GM12878 (cell line): ENCODE results near the gene INTS14. TPM values are rescaled to one million over a fixed set of nuclear protein-coding genes. Genes with fewer than 3 reads are reported as not detected.

Experiments
- ATAC-seq: fragments of 200-7000 bp; cut with Tn5 transposase; 3 replicates; pipeline ENCODE4 v1.9.1; 2020; ENCODE audit warnings: mild to moderate bottlenecking, moderate library complexity
- BruUV-seq: library from RNA; stranded (reverse); fragments of 400-500 nt; replicated peaks from 2 replicates; lab custom pipeline; 2021; lab: Mats Ljungman, UMichigan
- CTCF ChIA-PET: fragments of 300-600 bp; sonication (Branson Sonifier 250); formaldehyde crosslinking; extraction: SDS; loops from one replicate; lab custom pipeline; 2021; ENCODE audit warnings: inconsistent platforms; lab: Yijun Ruan, JAX
- POLR2A ChIA-PET: fragments of 350-600 bp; formaldehyde crosslinking; extraction: SDS; loops from one replicate; lab custom pipeline; 2021; ENCODE audit warnings: inconsistent platforms; lab: Charles Lee
- RAD21 ChIA-PET: fragments of 300-600 bp; sonication (Branson Sonifier 250); formaldehyde crosslinking; loops from one replicate; lab custom pipeline; 2023; ENCODE audit warnings: antibody characterized with exemption; ENCODE audit not compliant: unreplicated experiment; lab: Charles Lee
- SMC1A ChIA-PET: fragments of 300-600 bp; sonication (Branson Sonifier 250); formaldehyde crosslinking; loops from one replicate; lab custom pipeline; 2023; ENCODE audit not compliant: unreplicated experiment, uncharacterized antibody; lab: Charles Lee
- DNase-seq: peaks from one replicate; pipeline ENCODE4 v3.0.0-alpha.2; 2011; ENCODE audit warnings: low read depth, low spot score
- FAIRE-seq: peaks from 3 replicates; lab custom pipeline; 2011; peaks lifted over from hg19 to GRCh38; lab: Jason Lieb, UNC
- H2AFZ ChIP-seq: 2 replicates; pipeline ENCODE4 v1.6.0; 2011; ENCODE audit warnings: low read depth, low read length, control low read depth; ENCODE audit not compliant: control insufficient read depth
- H3K27ac ChIP-seq: 2 replicates; pipeline ENCODE4 v1.5.1; 2011; ENCODE audit warnings: control low read depth; ENCODE audit not compliant: control insufficient read depth, insufficient read depth
- H3K27me3 ChIP-seq, 2 experiments: replicated peaks in 1 of 2; 2 replicates each; pipeline versions ENCODE4 v1.6.0 to v1.6.1; 2011; ENCODE audit warnings: low read length in 1 of 2; ENCODE audit not compliant: control insufficient read depth in 2 of 2, insufficient read depth in 2 of 2
- H3K36me3 ChIP-seq, 2 experiments: 2 replicates each; pipeline ENCODE4 v1.5.1; 2011; ENCODE audit warnings: low read length in 1 of 2; ENCODE audit not compliant: control insufficient read depth in 2 of 2, insufficient read depth in 2 of 2
- H3K4me1 ChIP-seq: 2 replicates; pipeline ENCODE4 v1.6.1; 2011; ENCODE audit warnings: mild to moderate bottlenecking, low read length, moderate library complexity, mixed read lengths; ENCODE audit not compliant: control insufficient read depth, insufficient read depth
- H3K4me2 ChIP-seq: 2 replicates; pipeline ENCODE4 v1.6.0; 2011; ENCODE audit warnings: control low read depth; ENCODE audit not compliant: control insufficient read depth, insufficient read depth
- H3K4me3 ChIP-seq: fragments of 200-600 bp; sonication (generic); 2 replicates; pipeline ENCODE4 v1.5.1; 2016
- H3K79me2 ChIP-seq: 2 replicates; pipeline ENCODE4 v1.6.0; 2011; ENCODE audit warnings: low read length; ENCODE audit not compliant: control insufficient read depth, insufficient read depth
- H3K9ac ChIP-seq: 2 replicates; pipeline ENCODE4 v1.8.0; 2011; ENCODE audit warnings: low read length, control low read depth, mixed read lengths; ENCODE audit not compliant: control insufficient read depth, insufficient read depth
- H3K9me3 ChIP-seq: replicated peaks from 3 replicates; pipeline ENCODE4 v1.5.1; 2011; ENCODE audit warnings: mild to moderate bottlenecking, low read length; ENCODE audit not compliant: control insufficient read depth, insufficient read depth
- H4K20me1 ChIP-seq: 2 replicates; pipeline ENCODE4 v1.6.0; 2011; ENCODE audit not compliant: control insufficient read depth, insufficient read depth
- FOS ChIP-seq: IDR thresholded peaks from 3 replicates; pipeline ENCODE4 v1.6.1; 2011; ENCODE audit warnings: borderline replicate concordance; ENCODE audit not compliant: insufficient read length; ENCODE audit errors: extremely low read depth
- GABPA ChIP-seq: IDR thresholded peaks from 2 replicates; pipeline ENCODE4 v1.6.1; 2014; ENCODE audit warnings: antibody characterized with exemption, low read depth, mild to moderate bottlenecking, inconsistent platforms
- HCFC1 ChIP-seq: fragments of 150-350 bp; IDR thresholded peaks from 2 replicates; pipeline ENCODE4 v1.6.1; 2014; ENCODE audit warnings: low read length
- IRF4 ChIP-seq: IDR thresholded peaks from 2 replicates; pipeline ENCODE4 v1.6.1; 2011; ENCODE audit warnings: low read depth, low read length
- MTA2 ChIP-seq: fragments of 450-650 bp; IDR thresholded peaks from 2 replicates; pipeline ENCODE4 v1.6.1; 2016; ENCODE audit warnings: low read depth, mild to moderate bottlenecking, moderate library complexity
- NR2F1 ChIP-seq: fragments of 450-650 bp; conservative IDR thresholded peaks from 2 replicates; pipeline ENCODE4 v1.6.1; 2017; ENCODE audit warnings: mild to moderate bottlenecking
- POLR2A ChIP-seq: IDR thresholded peaks from 2 replicates; pipeline ENCODE4 v1.6.1; 2011; ENCODE audit warnings: low read depth, mild to moderate bottlenecking, low read length
- SPI1 ChIP-seq: IDR thresholded peaks from 2 replicates; pipeline ENCODE4 v1.6.1; 2011; ENCODE audit warnings: low read depth, mild to moderate bottlenecking, low read length, moderate library complexity, borderline replicate concordance; ENCODE audit not compliant: insufficient read depth
- WGBS: methylation state at CpG from one replicate; pipeline ENCODE4 v1.1.6; 2016; ENCODE audit warnings: low lambda C conversion rate; ENCODE audit not compliant: insufficient replicate concordance, insufficient coverage; ENCODE audit errors: missing lambda C conversion rate; 5-methylcytosine and 5-hydroxymethylcytosine counted together
- in situ Hi-C: fragments of 300-500 bp; cut with MboI; formaldehyde crosslinking; loops from 9 replicates; pipeline ENCODE4 v1.14.3; 2018; ENCODE audit warnings: mixed read lengths
- intact Hi-C: fragments of 100-400 bp; cut with micrococcal nuclease; formaldehyde crosslinking; loops from one replicate; pipeline ENCODE4 v1.14.2; 2022; ENCODE audit not compliant: unreplicated experiment
- polyA plus RNA-seq, 11 experiments: library from polyadenylated mRNA; depleted of rRNA in 4 of 11; unstranded in 6 of 11; stranded (reverse) in 5 of 11; fragments of >200 nt; fragmentation: Nextera tagmentation in 4 of 11; fragmentation: Illumina TruSeq in 1 of 11; extraction: Ambion mirVana in 4 of 11; extraction: Trizol in 1 of 11; gene quantifications; 1 replicate in 1 of 11; 2 replicates in 10 of 11; pipeline versions ENCODE4 v1.2.1 to v1.2.3, GENCODE V29; 2011 to 2016; ENCODE audit warnings: inconsistent platforms in 2 of 11, missing spikeins in 2 of 11, low read depth in 1 of 11
- total RNA-seq, 4 experiments: library from RNA; depleted of rRNA in 3 of 4; stranded (reverse); fragments of >200 nt in 3 of 4; fragmentation: Illumina TruSeq in 1 of 4; extraction: Trizol in 1 of 4; gene quantifications; 2 replicates each; pipeline versions ENCODE4 v1.2.1 to v1.2.3, GENCODE V29; 2013 to 2021

Gene INTS14
- total and polyA plus RNA-seq, 10 of the 15 experiments (the other 5 are each of a cell fraction or from before 2014, with no cell fraction given): 36.8 to 76.9 (median 47.7) TPM

DNA sequence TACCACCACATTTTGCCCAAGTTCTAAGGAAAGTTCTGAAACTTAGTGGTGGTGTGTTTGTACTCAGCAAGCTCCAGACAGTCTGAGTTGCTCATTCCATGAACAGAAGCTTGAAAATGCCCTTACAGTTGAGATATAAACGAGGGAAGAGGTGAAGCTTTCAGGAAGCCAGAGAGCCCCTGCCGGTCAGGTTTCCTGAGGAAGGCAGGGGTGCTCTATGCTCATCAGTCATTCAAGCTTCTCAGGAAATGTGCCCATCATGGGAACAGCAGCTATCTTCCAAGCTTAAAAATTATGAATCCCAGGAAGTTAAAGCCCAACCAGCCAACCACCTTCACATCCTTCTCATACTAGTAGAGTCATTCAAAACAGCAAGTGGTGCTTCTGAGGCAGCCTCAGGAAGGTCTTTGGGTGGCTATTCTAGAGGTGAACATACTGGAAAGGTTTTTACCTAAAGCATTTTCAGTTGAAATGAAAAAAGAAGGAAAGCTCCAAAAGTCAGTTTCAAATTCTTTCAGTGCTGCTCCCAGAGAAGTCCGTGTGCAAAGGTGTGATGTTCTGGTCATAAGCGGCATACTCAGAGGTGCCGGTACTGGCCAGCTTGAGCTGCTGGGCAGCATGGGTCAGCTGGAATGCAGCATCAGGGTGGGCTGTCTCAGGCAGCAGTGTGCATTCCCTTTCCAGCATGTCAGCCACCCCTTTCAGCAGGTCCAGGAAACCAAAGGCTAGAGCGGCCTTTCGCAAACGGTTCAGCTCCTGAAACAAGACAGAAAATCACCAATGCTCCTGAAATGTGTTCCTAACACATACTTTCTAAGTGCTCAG is 31.8 kb downstream of the INTS14 start:
- Histone ChIP-seq H3K4me3 (no peak overlapping the region), H3K36me3 (peaks cover 10 to 38% of the 10 kb centered on the region in 2 experiments), H3K9ac (no peak overlapping the region), H4K20me1 (no peaks in the 10 kb centered on the region), H3K4me1 (peaks cover 8% of the 10 kb centered on the region), H3K79me2 (no peaks in the 10 kb centered on the region), H3K27me3 (no peaks in the 10 kb centered on the region), H3K27ac (no peak overlapping the region), H2AFZ (no peak overlapping the region)
- FAIRE-seq: no peak
- ChIA-PET CTCF (interaction anchor here (0.6 to 1.7 kb wide), 4 partner anchors 11 to 179 kb away, joined by 3 to 4 read pairs (median 3); no protein-coding TSS in a partner anchor), POLR2A (no interaction called here), SMC1A (interaction anchor here (0.7 to 1.6 kb wide), 3 partner anchors 12 to 303 kb away, joined by 3 read pairs; no protein-coding TSS in a partner anchor), RAD21 (no interaction called here)
- in situ Hi-C loops: no loop called here
- WGBS: 73% methylated on average over 8 of the region's 8 CpGs
- no peak for ATAC-seq
- no peak for DNase-seq
- TF ChIP-seq POLR2A: peak; percentile 33; the same call in 1 of the 2 replicates
- no peak for TF ChIP-seq IRF4
- TF ChIP-seq HCFC1: no peak
- TF ChIP-seq, all 136 proteins: peak for 1
- H3K4me2 ChIP-seq: no peak overlapping the region
- intact Hi-C loops: no loop called here
- H3K9me3 ChIP-seq: no peaks in the 10 kb centered on the region
- BruUV-seq: no TSS peak

- RAD21 ChIA-PET: no interaction called here
- Histone ChIP-seq H3K9me3 (no peaks in the 10 kb centered on the region), H3K79me2 (no peaks in the 10 kb centered on the region), H3K27ac (no peak overlapping the region), H4K20me1 (no peaks in the 10 kb centered on the region), H3K36me3 (peaks cover 10 to 38% of the 10 kb centered on the region in 2 experiments), H3K4me1 (peaks cover 5% of the 10 kb centered on the region), H3K9ac (no peak overlapping the region), H3K4me3 (no peak overlapping the region), H2AFZ (no peak overlapping the region), H3K4me2 (no peak overlapping the region), H3K27me3 (no peaks in the 10 kb centered on the region)
- FAIRE-seq (no peak), DNase-seq (no peak), ATAC-seq (peak; percentile 17; the same call in 1 of the 3 replicates)
- SMC1A ChIA-PET: interaction anchor here (1.6 kb wide), 1 partner anchor 18 kb away, joined by 3 read pairs; no protein-coding TSS in a partner anchor
- TSS peak; percentile 71 for BruUV-seq
- POLR2A ChIA-PET: no interaction called here
- WGBS: 62% methylated on average over 6 of the region's 6 CpGs
- intact Hi-C loops (no loop called here), in situ Hi-C loops (no loop called here)
- no peak for TF ChIP-seq NR2F1
- no peak for TF ChIP-seq MTA2
- no peak for TF ChIP-seq FOS
- TF ChIP-seq SPI1: peak; percentile 70; the same call in 1 of the 2 replicates
- no peak for TF ChIP-seq GABPA
- CTCF ChIA-PET: interaction anchor here (1.1 to 1.5 kb wide), 3 partner anchors 8 to 177 kb away, joined by 3 read pairs; partner anchors contain the start of gene INTS14
Observed at GRCh38 chr15:65577129-65577996, 33.6 kb downstream of the INTS14 start.
